ENCODE results near the gene URAD. TPM values are rescaled to one million over a fixed set of nuclear protein-coding genes. Genes with fewer than 3 reads are reported as not detected.

The URAD gene
- total RNA-seq, 4 donors from 2014 or later = not detected

DNA sequence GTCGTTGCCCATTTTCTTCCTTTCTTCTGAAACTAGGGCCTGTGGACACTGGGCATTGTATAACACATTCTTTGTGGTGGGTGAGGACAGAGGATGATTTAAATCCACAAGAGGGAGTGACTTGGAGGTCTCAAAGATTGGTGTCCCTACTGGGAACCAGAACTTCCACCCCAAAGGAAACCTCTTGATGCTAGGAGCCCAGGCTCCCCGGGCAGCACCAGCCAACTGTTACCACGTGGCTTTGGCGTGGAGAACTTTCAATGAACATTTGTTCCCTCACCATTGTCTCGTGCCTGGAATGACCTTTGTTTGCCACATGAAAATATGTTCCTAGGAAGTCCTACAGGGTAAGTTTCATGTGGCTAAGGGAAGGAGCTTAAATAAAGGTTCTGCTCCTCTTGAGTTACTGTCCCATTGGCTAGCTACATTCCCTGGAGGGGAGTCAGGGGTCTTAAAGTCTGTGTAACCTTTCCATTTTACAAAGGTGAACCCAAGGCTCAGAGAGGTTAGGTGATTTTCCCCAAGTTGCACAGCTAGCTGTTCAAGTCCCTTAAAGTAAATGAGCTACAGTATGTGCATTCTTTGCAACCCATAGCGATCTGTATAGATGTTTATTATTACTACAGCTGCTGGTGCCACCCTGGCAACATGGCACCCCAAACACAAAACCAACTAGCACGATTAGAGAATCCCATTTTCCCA lies 14.4 kb downstream of the URAD start:
- no peak for DNase-seq
- TF ChIP-seq, protein P1, sequence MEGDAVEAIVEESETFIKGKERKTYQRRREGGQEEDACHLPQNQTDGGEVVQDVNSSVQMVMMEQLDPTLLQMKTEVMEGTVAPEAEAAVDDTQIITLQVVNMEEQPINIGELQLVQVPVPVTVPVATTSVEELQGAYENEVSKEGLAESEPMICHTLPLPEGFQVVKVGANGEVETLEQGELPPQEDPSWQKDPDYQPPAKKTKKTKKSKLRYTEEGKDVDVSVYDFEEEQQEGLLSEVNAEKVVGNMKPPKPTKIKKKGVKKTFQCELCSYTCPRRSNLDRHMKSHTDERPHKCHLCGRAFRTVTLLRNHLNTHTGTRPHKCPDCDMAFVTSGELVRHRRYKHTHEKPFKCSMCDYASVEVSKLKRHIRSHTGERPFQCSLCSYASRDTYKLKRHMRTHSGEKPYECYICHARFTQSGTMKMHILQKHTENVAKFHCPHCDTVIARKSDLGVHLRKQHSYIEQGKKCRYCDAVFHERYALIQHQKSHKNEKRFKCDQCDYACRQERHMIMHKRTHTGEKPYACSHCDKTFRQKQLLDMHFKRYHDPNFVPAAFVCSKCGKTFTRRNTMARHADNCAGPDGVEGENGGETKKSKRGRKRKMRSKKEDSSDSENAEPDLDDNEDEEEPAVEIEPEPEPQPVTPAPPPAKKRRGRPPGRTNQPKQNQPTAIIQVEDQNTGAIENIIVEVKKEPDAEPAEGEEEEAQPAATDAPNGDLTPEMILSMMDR (IDR thresholded peaks at IDR 0.05) = no peak
- TF ChIP-seq POLR2A (IDR thresholded peaks at IDR 0.05) = no peak
- peaks cover 0 to 12% of the 10 kb centered on the region in 2 donors for H3K4me1 ChIP-seq
- no peaks in the 10 kb centered on the region for H3K36me3 ChIP-seq
- intact Hi-C loops (cut with DNase I; ENCODE audit: low total_unique reads) = no loop called here
- H3K27ac ChIP-seq = no peak overlapping the region
- peaks cover 4 to 63% of the 10 kb centered on the region in 2 donors for H3K27me3 ChIP-seq
- no peaks in the 10 kb centered on the region for H3K9me3 ChIP-seq
- no peak overlapping the region for H3K4me3 ChIP-seq

DNA sequence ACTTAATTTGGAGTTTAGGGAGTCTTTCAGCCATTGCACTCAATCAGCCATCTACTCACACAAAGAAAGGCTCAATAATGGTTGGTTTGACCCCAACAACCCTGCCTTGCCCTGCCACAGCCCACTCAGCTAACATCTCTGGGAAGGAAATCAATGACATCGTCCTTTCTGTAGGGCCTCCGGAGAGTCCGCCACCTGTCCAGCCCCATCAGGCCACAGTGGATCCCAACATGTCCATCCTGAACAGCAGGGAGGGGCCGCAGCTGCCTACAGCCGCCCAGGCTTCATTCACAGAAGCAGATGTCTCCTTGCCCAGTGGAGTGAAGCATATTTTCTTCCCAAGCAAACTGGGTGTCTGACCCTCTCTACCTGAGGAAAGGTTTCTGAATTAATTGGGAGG lies 15.2 kb downstream of the URAD start:
- Histone ChIP-seq H3K4me1 (peaks cover 0 to 11% of the 10 kb centered on the region in 2 donors), H3K4me3 (no peak overlapping the region), H3K27ac (no peak overlapping the region), H3K27me3 (peaks cover 4 to 62% of the 10 kb centered on the region in 2 donors), H3K9me3 (no peaks in the 10 kb centered on the region), H3K36me3 (no peaks in the 10 kb centered on the region)
- DNase-seq = no peak
- intact Hi-C loops (cut with DNase I; ENCODE audit: low total_unique reads) = no loop called here
- TF ChIP-seq POLR2A (IDR thresholded peaks at IDR 0.05) = no peak
- TF ChIP-seq, protein P1 (IDR thresholded peaks at IDR 0.05) = no peak

DNA sequence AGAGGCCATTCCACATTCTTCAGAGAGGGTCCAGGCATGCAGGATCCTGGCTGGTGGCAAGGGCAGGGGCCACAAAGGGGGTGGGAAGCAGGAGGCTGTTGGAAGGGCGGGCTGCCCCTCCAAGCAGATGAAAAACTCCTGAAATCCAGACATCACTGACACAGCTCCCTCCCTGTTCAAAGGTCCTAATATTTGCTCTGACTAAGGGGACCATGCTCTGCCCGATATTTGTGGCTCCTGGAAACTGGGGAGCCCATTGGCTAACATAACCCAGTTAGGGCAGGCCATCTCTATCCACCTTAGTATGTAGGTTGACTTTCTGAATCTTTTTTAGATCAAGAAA lies 16.0 kb downstream of the URAD start:
- peaks cover 6 to 63% of the 10 kb centered on the region in 2 donors for H3K27me3 ChIP-seq
- intact Hi-C loops (cut with DNase I; ENCODE audit: low total_unique reads) = no loop called here
- TF ChIP-seq POLR2A (IDR thresholded peaks at IDR 0.05) = no peak
- TF ChIP-seq, protein P1 (IDR thresholded peaks at IDR 0.05) = no peak

DNA sequence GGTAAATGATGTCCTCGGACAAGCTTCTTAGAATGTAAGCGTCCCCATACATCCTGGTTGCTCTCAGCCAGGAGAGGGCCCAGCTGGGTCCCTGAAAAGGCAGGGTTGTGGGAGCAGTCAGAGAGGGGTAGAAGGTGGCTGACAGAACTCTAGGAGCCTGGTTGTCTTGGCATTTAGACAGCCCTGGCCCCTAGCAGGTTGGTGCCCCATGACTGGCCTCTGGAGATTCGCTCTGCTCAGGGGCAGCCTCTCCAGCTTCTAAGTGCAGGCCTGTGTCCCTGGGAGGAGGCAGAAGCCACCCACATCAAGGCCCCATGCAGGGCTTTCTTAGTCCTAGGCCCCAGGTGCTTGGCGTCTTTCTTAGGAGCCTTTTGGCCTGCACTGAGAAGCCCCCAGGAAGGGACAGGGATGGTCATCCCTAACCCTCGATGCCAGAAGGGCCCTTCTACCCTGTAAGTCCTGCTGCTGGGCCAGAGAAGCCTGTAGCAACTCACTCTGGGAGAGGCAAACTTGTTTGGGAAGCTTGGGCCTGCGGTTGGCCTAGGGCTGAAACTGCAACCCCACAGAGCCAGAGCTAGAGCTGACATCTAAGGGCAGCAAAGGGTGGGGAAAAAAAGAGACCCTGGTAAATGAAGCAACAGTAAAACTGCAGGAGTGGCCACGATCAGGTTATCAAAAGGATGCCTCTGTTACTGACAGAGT lies 16.6 kb downstream of the URAD start:
- H3K4me1 ChIP-seq = peaks cover 0 to 8% of the 10 kb centered on the region in 2 donors
- TF ChIP-seq, protein P1 (IDR thresholded peaks at IDR 0.05) = no peak
- TF ChIP-seq POLR2A (IDR thresholded peaks at IDR 0.05) = no peak
- H3K27me3 ChIP-seq = peaks cover 6 to 68% of the 10 kb centered on the region in 2 donors
- H3K27ac ChIP-seq = no peak overlapping the region
- no peaks in the 10 kb centered on the region for H3K9me3 ChIP-seq
- DNase-seq = no peak
- H3K4me3 ChIP-seq = no peak overlapping the region
- H3K36me3 ChIP-seq = no peaks in the 10 kb centered on the region
- intact Hi-C loops (cut with DNase I; ENCODE audit: low total_unique reads) = no loop called here

More for the DNA sequence above, 16.0 kb downstream of the URAD start:
- no peak for DNase-seq
- H3K36me3 ChIP-seq = no peaks in the 10 kb centered on the region
- peaks cover 0 to 8% of the 10 kb centered on the region in 2 donors for H3K4me1 ChIP-seq
- H3K4me3 ChIP-seq = no peak overlapping the region
- H3K9me3 ChIP-seq = no peaks in the 10 kb centered on the region
- H3K27ac ChIP-seq = no peak overlapping the region

DNA sequence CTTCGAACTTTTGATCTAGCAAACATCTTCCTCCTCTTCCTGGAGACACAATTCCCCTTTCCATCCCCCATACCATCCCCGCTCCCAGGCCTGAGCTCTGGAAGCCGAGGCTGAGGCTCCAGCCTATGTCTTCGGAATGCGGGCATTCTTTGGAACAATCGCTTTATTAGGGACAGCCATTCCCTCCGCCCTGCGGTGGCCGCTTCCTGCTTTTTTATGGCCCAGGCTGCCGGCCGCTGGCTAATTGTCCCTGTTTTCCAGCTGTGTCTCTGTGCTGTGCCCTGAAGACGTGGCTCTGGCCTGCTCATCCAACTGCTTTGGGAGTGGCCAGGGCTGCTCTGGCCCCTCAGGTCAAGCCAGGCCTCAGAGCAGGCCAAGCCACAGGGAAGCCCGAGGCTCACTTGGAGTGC lies 17.3 kb downstream of the URAD start:
- Histone ChIP-seq H3K27me3 (peaks cover 6 to 75% of the 10 kb centered on the region in 2 donors), H3K9me3 (no peaks in the 10 kb centered on the region), H3K4me3 (no peak overlapping the region), H3K27ac (no peak overlapping the region), H3K4me1 (peaks cover 0 to 8% of the 10 kb centered on the region in 2 donors), H3K36me3 (no peaks in the 10 kb centered on the region)
- DNase-seq = no peak
- no peak for TF ChIP-seq POLR2A (IDR thresholded peaks at IDR 0.05)
- TF ChIP-seq, protein P1 (IDR thresholded peaks at IDR 0.05) = no peak
- intact Hi-C loops (cut with DNase I; ENCODE audit: low total_unique reads) = no loop called here
